Measurements from ENCODE around the gene EXT2.

The EXT2 gene

DNA sequence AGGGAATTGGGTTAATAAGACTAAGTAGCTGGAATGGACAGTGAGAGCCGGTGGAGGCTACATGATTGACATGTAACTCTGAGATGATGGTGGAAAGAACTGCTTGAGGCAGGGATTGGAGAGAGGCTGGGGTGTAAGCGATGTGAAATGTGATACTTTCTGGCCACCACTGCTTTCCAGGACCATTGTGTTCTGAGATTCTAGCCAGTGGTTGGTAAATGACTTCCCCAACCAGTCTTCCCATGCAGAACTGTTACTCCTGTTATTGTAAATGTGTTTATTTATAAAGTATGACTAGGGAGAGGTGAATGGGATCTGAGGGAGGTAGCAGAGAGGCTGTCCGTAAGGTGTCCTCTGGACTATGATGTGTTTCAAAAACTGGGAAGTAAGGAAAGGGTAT is 18.1 kb downstream of the EXT2 start:
- no peak overlapping the region for H3K4me3 ChIP-seq (ENCODE audit: low read depth, low read length)
- TF ChIP-seq CTCF (IDR thresholded peaks at IDR 0.05; ENCODE audit: low read depth, low read length), result no peak

DNA sequence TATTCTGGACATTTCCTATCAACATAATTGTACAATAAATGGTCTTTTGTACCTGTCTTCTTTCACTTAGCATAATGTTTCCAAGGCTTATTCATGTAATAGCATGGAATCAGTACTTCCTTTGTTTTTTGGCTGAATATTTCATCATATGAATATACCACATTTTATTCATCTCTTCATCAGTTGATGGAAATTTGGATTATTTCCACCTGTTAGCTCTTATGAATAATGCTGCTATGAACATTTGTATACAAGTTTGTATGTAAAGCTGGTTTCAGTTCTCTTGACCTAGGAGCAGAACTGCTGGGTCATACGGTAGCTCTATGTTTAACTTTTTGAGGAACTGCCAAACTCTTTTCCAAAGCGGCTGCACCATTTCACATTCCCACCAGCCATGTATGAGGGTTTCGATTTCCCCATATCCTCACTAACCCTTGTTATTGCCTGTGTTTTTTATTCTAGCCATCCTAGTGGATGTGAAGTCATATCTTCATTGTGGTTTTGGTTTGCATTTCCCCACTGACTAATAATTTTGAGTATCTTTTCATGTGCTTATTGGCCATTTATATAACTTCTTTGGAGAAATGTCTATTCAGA is 20.9 kb downstream of the EXT2 start:
- TF ChIP-seq CTCF (IDR thresholded peaks at IDR 0.05; ENCODE audit: low read depth, low read length), result no peak
- no peak overlapping the region for H3K4me3 ChIP-seq (ENCODE audit: low read depth, low read length)

DNA sequence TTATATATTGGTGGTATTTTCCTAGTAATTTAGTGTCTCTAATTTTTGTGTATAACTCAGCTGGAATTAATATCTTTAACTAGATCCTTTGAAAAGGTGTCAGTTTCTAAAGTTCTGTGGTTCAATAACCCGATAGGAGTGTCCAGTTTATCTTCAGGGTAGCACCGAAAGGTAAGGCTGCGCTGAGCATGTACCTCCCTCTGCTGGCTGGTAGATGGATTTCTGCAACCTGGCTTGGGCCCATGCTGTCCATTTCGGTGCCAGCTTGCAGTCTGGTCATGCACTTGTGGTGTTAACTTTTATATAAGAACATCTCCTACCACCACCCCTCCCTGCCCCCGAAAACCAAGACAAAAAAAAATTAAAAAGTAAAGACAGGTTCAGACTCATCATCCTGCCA is 24.7 kb downstream of the EXT2 start:
- H3K4me3 ChIP-seq (ENCODE audit: low read depth, low read length), result no peak overlapping the region
- no peak for TF ChIP-seq CTCF (IDR thresholded peaks at IDR 0.05; ENCODE audit: low read depth, low read length)

GRCh38 chr11:44125598-44125997 is 30.1 kb downstream of the EXT2 start:
- no peak overlapping the region for H3K4me3 ChIP-seq (ENCODE audit: low read depth, low read length)
- no peak for TF ChIP-seq CTCF (IDR thresholded peaks at IDR 0.05; ENCODE audit: low read depth, low read length)

- no peak overlapping the region for H3K4me3 ChIP-seq (ENCODE audit: low read depth, low read length)
- TF ChIP-seq CTCF (IDR thresholded peaks at IDR 0.05; ENCODE audit: low read depth, low read length), result no peak
Observed at GRCh38 chr11:44126304-44126703, 30.8 kb downstream of the EXT2 start.

- TF ChIP-seq CTCF (IDR thresholded peaks at IDR 0.05; ENCODE audit: low read depth, low read length), result no peak
- H3K4me3 ChIP-seq (ENCODE audit: low read depth, low read length), result no peak overlapping the region
Observed at GRCh38 chr11:44127130-44127529, 31.7 kb downstream of the EXT2 start.

DNA sequence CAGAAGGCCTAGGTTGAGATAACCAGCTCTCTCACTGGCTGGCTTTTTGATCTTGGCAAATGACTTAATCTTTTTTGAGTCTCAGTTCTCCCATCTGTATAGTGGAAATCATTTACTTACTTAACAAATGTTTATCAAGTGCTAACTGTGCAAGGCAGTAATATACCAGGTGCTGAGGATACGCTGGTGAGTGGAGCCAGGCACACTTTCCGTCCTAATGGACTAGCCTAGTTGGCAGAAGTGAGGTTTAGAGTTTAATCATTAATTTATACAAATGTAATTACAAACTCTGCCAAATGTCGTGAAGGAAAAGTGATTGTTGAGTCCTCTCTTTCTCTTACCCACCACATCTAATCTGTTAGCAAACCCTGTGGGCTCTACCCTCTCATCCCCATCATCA is 33.3 kb downstream of the EXT2 start:
- no peak overlapping the region for H3K4me3 ChIP-seq (ENCODE audit: low read depth, low read length)
- TF ChIP-seq CTCF (IDR thresholded peaks at IDR 0.05; ENCODE audit: low read depth, low read length), result no peak
